ENCODE measurements around the gene TNPO3.

DNA sequence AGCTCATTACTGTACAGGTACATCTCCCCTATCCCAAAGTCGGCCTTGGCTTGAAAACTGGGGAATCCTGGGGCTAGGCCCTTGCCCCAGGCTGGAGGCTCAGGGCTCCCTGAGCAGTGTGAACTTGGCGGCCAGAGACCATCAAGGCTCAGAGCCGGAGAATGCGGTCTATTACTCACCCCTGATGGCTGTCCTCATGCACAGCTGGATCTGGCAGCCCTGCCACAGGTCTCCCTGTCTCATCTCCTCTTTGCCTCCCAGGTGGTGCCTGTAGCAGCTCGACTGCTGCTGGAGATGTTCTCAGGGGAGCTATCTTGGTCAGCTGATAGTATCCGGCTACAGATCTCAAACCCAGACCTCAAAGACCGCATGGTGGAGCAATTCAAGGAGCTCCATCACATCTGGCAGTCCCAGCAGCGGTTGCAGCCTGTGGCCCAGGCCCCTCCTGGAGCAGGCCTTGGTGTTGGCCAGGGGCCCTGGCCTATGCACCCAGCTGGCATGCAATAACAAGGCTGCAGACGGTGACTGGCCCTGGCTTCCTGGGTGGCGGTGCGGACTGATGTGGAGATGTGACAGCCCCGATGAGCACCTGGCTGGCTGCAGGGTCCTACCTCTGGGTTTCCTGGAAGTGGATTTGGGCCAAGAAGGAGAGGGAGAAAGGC is 106.5 kb downstream of the TNPO3 start:
- TF ChIP-seq EP300 (IDR thresholded peaks at IDR 0.05): no peak
- no peak for TF ChIP-seq POLR2A (IDR thresholded peaks at IDR 0.05)

Data from upper lobe of left lung (tissue), 4 donors.